ENCODE measurements around the gene GRIK2.

Gene GRIK2

DNA sequence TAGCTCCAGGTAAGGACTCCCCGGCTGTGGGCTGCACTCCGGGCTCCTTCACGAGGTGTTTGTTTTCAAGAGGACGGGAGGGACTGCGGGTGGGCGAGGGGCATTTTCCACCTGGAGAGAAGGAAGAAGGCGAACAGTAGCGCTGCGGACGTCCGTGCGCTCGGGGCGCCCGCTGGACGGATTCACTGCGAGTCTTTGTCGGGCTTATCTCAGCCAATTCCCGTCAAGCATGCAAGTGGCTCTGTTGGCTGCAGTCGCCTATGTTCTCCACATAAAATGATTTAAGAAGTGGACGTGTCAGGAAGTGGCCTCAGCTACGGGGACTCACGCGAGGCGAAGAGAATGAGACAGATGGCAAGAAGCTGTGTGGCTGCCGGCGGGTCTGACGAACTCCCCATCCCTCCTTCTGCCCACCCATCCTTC lies 332 bp downstream of the GRIK2 start:
- DNase-seq (ENCODE audit: low read depth in 1 of 2, low spot score in 1 of 2) = peak; percentile 6 to 12
- TF ChIP-seq JUND (IDR thresholded peaks at IDR 0.05; ENCODE audit: low read depth) = no peak
- in situ Hi-C loops (cut with HindIII; ENCODE audit: low pct_unique_long_range_greater_than_20kb, low sequenced_read_pairs) = no loop called here

DNA sequence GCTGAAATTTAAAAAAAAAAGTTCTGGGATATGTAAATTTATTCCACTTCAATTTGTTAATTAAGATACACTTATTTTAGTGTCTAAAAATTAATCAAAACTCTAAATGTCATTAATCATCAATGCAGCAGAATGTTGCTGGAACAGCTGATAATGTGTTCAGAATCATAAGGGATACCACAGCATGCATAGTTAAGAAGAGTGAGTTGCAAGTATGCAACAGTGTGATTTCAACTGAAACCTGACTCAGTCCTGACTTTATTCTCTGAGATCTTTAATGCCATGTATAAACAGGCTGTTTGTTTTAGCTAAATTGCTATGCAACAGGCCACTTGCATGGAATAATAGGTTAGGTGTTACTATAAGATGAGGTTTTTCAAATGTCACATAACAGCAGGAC lies 1.4 kb downstream of the GRIK2 start:
- no peak for DNase-seq (ENCODE audit: low read depth in 1 of 2, low spot score in 1 of 2)
- no peak for TF ChIP-seq JUND (IDR thresholded peaks at IDR 0.05; ENCODE audit: low read depth)
- in situ Hi-C loops (cut with HindIII; ENCODE audit: low pct_unique_long_range_greater_than_20kb, low sequenced_read_pairs) = no loop called here

DNA sequence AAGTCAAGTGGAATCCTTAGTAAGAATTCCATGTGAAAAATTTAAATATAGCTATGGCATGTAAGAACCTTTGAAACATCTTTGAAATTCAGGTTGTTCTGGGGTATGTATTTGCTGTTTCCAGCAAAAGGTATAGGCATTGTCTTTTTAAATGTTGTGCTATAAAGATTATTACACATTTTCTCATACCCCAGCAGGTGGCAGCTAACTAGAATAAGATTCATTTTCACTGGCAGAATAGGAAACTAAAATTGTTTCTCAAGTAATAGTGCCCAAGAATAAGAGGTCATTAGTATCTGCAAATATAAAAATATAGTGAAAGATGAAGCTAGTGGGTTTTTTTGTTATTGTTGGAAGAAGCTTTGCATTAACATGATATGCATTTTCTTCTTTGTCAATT lies 1.8 kb downstream of the GRIK2 start:
- no peak for TF ChIP-seq JUND (IDR thresholded peaks at IDR 0.05; ENCODE audit: low read depth)
- DNase-seq (ENCODE audit: low read depth in 1 of 2, low spot score in 1 of 2) = peak; percentile 12
- in situ Hi-C loops (cut with HindIII; ENCODE audit: low pct_unique_long_range_greater_than_20kb, low sequenced_read_pairs) = no loop called here

DNA sequence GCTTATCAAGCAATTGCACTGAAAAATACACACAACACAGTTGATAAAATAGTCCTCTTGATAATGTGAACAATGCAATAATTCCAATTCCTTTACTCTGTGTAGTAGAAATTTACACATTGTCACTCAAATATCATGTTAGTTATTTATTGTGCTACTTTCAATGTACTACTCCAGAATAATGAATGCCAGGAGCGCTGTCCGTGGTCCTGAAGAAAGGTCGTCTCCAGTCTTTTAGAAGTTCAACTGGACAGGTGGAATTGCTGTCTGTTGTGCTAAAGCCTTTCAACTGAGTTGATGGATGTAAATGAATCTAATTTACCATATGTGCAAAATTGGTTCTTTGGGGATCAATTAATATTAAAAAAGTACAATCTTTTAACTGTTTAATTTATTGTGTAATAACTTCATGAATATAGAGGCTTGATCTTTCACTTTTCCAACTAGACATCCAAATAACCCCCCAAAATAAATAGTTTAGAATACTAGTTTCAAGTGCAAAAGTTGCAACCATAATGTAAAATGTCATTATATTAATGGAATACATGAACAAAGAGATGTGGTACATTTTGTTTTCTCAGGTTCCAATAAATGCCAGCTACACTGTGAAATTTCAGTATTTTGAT lies 3.2 kb downstream of the GRIK2 start:
- in situ Hi-C loops (cut with HindIII; ENCODE audit: low pct_unique_long_range_greater_than_20kb, low sequenced_read_pairs) = no loop called here
- DNase-seq (ENCODE audit: low read depth in 1 of 2, low spot score in 1 of 2) = peak; percentile 72 to 84
- TF ChIP-seq JUND (IDR thresholded peaks at IDR 0.05; ENCODE audit: low read depth) = no peak

DNA sequence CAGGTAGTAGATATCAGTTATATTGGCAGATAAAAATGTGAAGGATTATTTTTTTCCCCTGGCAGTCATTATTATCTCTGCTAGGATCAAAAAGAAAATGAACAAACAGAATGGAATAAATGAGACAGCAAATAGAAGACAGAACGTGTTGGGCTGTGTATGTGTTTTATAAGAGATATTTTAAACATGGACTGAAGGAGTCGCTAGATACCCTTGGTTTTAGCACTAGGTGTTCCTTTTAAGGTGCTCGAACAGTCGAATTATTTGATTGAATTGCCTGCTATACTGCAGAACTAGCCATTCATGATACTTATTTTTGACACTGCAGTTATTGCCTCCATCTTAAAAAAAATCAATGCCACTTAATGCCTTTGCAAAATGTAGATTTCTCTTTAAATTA lies 3.7 kb downstream of the GRIK2 start:
- DNase-seq (ENCODE audit: low read depth in 1 of 2, low spot score in 1 of 2) = peak in 1 of 2 experiments; percentile 31
- in situ Hi-C loops (cut with HindIII; ENCODE audit: low pct_unique_long_range_greater_than_20kb, low sequenced_read_pairs) = no loop called here
- no peak for TF ChIP-seq JUND (IDR thresholded peaks at IDR 0.05; ENCODE audit: low read depth)

DNA sequence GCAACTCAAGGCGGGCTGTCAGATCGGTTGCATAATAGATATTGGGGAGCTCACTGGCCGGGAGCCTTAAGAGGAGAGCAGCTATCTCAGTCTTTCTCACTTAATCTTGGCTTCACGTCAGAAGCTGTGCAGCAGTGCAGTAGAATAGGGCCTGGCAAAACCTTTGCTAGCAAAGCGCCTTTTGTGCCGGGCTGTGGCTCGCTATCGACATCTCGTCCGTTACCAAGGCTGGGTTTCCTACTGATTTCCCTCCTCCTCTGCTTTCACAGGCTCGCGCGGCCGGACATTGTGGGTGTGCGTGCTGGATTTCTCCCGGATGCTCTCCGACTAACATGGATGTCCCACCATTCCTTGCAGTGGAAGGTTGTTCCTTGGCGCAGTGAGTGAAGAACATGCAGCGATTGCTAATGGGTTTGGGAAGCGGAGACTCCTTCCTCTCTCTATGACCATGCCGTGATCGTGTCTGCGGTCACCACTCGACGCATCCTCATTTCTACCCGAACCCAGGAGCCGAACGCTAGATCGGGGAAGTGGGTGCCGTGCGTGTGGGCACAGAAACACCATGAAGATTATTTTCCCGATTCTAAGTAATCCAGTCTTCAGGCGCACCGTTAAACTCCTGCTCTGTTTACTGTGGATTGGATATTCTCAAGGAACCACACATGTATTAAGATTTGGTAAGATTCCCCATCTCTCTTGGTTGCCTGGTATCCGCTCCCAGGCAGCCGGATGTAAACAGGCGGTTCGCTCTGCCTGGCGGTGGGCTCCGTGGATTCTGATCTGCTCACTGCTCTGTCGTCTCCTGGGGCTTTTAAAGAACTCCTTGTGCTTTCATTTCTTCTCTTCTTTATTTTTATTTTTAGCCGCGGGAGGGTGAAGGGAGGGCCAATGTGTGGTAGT lies 5.5 kb downstream of the GRIK2 start:
- in situ Hi-C loops (cut with HindIII; ENCODE audit: low pct_unique_long_range_greater_than_20kb, low sequenced_read_pairs) = no loop called here
- no peak for DNase-seq (ENCODE audit: low read depth in 1 of 2, low spot score in 1 of 2)
- no peak for TF ChIP-seq JUND (IDR thresholded peaks at IDR 0.05; ENCODE audit: low read depth)

DNA sequence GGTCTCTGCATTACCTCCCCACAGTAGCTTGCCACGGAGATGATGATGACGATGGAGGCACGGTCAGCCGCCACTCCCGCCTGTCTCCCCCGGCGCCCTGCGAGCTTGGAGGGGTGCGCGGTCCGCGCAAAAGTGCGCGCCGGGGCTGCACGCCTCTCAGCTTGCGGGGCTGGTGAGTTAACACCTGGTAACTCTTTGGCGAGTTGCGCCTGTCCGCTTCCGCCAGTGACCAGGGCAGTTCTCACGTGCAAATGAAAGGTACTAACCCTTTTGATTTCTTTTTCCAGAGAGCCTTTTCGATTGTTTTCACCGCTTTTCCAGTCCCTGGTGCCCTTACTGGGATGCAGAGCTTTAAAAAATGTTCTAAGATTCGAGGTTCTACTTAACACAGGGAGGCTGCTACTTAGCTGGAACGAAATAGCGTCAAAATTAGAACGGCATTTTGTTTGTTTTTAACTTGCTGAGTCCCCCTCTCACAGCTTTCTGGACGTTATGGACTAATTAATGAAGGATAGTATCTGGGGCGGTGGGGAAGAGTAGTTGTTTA lies 6.2 kb downstream of the GRIK2 start:
- DNase-seq (ENCODE audit: low read depth in 1 of 2, low spot score in 1 of 2) = no peak
- in situ Hi-C loops (cut with HindIII; ENCODE audit: low pct_unique_long_range_greater_than_20kb, low sequenced_read_pairs) = no loop called here
- TF ChIP-seq JUND (IDR thresholded peaks at IDR 0.05; ENCODE audit: low read depth) = no peak

DNA sequence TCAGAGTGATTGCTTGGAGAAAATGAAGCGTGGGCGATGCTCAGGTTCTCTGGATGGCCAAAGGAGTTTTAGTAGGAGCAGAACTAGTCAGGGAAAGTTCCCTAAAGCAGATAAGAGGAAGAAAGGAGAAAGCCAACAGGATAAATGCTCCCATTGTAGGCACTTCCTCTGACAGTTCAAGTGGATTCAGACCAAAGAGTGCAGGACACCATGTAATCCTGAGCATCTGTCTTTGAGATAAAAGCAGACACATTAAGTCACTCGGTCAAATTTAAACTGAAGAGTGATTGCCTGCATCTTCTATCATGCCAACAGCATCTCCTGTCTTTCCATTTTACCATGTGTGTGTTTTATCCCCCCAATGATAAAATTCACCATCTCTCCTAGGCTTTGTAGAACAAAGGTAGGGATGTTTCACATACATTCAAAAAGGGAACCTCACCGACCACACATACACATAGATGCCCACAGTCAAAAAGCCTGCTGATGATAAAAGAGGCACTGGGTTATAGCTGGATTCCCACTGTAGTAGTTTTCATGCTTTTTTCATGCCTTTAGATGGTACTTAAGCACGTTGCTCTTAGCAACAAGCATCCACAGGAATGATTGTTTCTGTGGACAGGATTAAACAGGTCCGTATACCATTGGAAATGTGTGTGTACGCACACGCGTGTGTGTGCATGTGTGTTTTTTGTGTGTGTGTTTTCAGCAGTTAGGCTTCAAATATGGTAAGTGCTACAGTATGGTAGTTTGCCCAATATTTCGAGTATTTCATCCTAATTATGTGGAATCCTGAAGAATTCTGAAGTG lies 7.0 kb downstream of the GRIK2 start:
- in situ Hi-C loops (cut with HindIII; ENCODE audit: low pct_unique_long_range_greater_than_20kb, low sequenced_read_pairs) = no loop called here
- DNase-seq (ENCODE audit: low read depth in 1 of 2, low spot score in 1 of 2) = no peak
- no peak for TF ChIP-seq JUND (IDR thresholded peaks at IDR 0.05; ENCODE audit: low read depth)

DNA sequence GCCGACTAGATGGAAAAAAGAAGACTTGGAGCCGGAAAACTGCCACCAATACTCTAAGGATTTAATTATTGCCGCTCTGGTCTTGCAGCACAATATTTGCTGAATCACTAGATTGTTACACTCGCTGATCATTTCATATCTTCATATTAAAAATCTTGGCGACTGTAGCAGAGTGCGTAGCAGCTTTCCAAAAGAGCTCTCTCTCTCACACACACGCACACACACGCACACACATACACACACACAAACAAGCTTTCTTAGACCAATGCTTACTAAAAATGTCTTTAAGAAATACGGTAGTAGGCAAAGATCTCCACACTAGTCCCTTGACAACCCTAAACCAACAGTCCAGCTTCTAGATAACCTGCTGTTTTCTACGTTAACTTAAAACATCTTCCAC lies 7.7 kb downstream of the GRIK2 start:
- no peak for TF ChIP-seq JUND (IDR thresholded peaks at IDR 0.05; ENCODE audit: low read depth)
- in situ Hi-C loops (cut with HindIII; ENCODE audit: low pct_unique_long_range_greater_than_20kb, low sequenced_read_pairs) = no loop called here
- no peak for DNase-seq (ENCODE audit: low read depth in 1 of 2, low spot score in 1 of 2)

DNA sequence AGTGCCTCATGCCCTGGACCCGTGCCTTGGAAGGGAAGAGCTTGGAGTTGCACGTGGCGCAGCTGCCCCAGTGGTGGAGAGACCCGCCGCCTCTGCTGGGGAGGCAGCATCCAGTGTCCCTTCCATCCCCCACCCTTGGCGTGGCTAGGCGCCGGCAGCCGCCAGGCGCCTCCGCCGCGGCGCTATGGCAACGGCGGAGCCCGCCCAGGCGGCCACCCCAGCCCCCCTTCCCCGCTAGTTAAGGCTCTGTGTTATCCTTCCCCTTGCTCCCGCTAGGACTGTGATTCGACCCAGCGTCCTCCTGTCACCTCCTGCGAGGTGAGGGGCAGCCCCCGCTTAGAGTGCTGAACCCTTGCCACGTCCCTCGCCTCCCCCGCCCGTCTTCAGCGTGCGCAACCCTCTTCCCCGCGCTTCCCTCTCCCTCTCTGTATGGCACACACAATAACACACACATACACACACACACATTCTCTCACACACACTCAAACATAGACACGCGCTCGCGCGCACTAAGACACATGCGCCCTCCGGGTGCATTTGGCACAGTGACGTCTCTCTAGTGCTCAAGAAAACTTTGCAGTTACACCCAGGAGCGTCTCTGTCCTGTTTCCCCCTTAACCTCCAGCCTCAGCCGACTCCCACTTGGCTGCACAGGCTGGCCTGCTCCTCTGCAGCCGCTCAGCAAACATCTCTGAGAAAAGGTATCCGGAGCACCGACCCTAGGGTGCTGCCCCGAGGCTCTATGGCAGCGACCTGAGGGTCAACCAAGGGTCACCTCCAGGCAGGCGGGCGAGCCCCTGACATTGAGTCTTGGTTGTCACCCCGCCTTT lies 8.5 kb downstream of the GRIK2 start:
- in situ Hi-C loops (cut with HindIII; ENCODE audit: low pct_unique_long_range_greater_than_20kb, low sequenced_read_pairs) = no loop called here
- DNase-seq (ENCODE audit: low read depth in 1 of 2, low spot score in 1 of 2) = no peak
- no peak for TF ChIP-seq JUND (IDR thresholded peaks at IDR 0.05; ENCODE audit: low read depth)

DNA sequence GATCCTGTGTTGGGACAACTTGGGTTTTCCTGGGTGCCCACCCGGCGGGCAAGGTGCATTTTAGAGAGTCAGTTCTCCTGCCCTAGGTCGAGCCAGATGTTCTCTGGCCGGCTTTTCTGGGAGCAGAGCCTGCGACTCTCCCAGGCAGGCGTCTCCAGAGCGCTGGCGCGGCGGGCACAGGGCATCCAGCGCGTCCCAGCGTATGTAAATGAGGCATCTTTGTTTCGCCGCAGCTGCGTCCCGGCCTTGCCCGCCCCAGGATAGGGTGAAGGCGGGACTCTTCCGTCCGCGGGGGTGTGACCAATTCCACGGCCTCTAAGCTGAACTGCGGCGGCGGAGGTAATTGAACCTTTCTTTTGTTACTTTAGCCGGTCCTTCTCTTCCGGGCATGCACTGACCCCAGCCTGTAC lies 9.1 kb downstream of the GRIK2 start:
- in situ Hi-C loops (cut with HindIII; ENCODE audit: low pct_unique_long_range_greater_than_20kb, low sequenced_read_pairs) = no loop called here
- TF ChIP-seq JUND (IDR thresholded peaks at IDR 0.05; ENCODE audit: low read depth) = no peak

More for the DNA sequence above, 9.1 kb downstream of the GRIK2 start:
- no peak for DNase-seq (ENCODE audit: low read depth in 1 of 2, low spot score in 1 of 2)
